Activated naive CD4-positive, alpha-beta T cell treated with anti-CD3 and anti-CD28 coated beads, Interleukin-2, amount 10 ng/mL, durations not matched to agents 5 hours and 36 hours (primary cell): ENCODE results near the gene NTNG2. TPM values are rescaled to one million over a fixed set of nuclear protein-coding genes. Genes with fewer than 3 reads are reported as not detected.

Experiments
- total RNA-seq, 2 experiments: library from RNA; stranded (reverse); gene quantifications; one replicate each; pipeline ENCODE4 v1.2.3, GENCODE V29; 2021

Gene NTNG2
- total RNA-seq, result 1 to 10 TPM; 2.0 to 2.2 TPM

GRCh38 chr9:132161743-132162184 lies at the start of gene NTNG2:
Gene NTNG2, plus strand, starts transcription at chr9:132162058. Its CDS starts 4,774 bp downstream, at chr9:132166832.

Other genes with a start within 250 kb of the NTNG2 start
- gene MED27, start 82.2 kb upstream of the NTNG2 start, total RNA-seq, result 10 to 100 TPM; 18.4 to 18.6 TPM
- 10 to 100 TPM; 59.7 to 62.7 TPM for gene SETX, start 192.9 kb downstream of the NTNG2 start, total RNA-seq
- 10 to 100 TPM; 23.6 to 26.2 TPM for gene TTF1, start 244.8 kb downstream of the NTNG2 start, total RNA-seq
- gene CFAP77, start 248.2 kb downstream of the NTNG2 start, total RNA-seq, result not detected